Effector memory CD4-positive, alpha-beta T cell (primary cell): ENCODE data around the gene VPS37B.

Experiments
- DNase-seq, 3 donors: peaks; one replicate each; pipeline ENCODE4 v3.0.0-alpha.2; 2020
- H3K27ac ChIP-seq: 2 replicates; pipeline ENCODE4 v1.7.0; 2013; ENCODE audit warnings: mild to moderate bottlenecking, low read length, moderate library complexity; ENCODE audit not compliant: insufficient read depth, poor library complexity, severe bottlenecking
- H3K27me3 ChIP-seq: replicated peaks from 2 replicates; pipeline ENCODE4 v1.7.0; 2013; ENCODE audit warnings: mild to moderate bottlenecking, low read length; ENCODE audit not compliant: insufficient read depth, control insufficient read depth, poor library complexity, severe bottlenecking
- H3K36me3 ChIP-seq: 2 replicates; pipeline ENCODE4 v1.7.0; 2013; ENCODE audit warnings: mild to moderate bottlenecking, low read length, moderate library complexity; ENCODE audit not compliant: control insufficient read depth, insufficient read depth
- H3K4me1 ChIP-seq: 2 replicates; pipeline ENCODE4 v1.7.0; 2013; ENCODE audit warnings: low read length, mild to moderate bottlenecking; ENCODE audit not compliant: control insufficient read depth, insufficient read depth, poor library complexity, severe bottlenecking
- H3K4me3 ChIP-seq: 2 replicates; pipeline ENCODE4 v1.7.0; 2013; ENCODE audit warnings: low read length, low read depth, mild to moderate bottlenecking; ENCODE audit not compliant: insufficient read depth, poor library complexity, severe bottlenecking
- H3K9me3 ChIP-seq: 2 replicates; pipeline ENCODE4 v1.7.0; 2013; ENCODE audit warnings: mild to moderate bottlenecking, low read length, moderate library complexity; ENCODE audit not compliant: control insufficient read depth

VPS37B gene

GRCh38 chr12:122853582-122854245 is 42.2 kb downstream of the VPS37B start:
- Histone ChIP-seq H3K4me3 (no peak overlapping the region), H3K9me3 (no peaks in the 10 kb centered on the region), H3K36me3 (peaks cover 22% of the 10 kb centered on the region), H3K4me1 (no peaks in the 10 kb centered on the region), H3K27me3 (no peaks in the 10 kb centered on the region), H3K27ac (no peak overlapping the region)
- DNase-seq: no peak

- Histone ChIP-seq H3K4me3 (no peak overlapping the region), H3K27me3 (no peaks in the 10 kb centered on the region), H3K27ac (no peak overlapping the region), H3K9me3 (no peaks in the 10 kb centered on the region), H3K36me3 (peaks cover 19% of the 10 kb centered on the region), H3K4me1 (no peaks in the 10 kb centered on the region)
- no peak for DNase-seq
Observed at GRCh38 chr12:122852336-122853275, 43.3 kb downstream of the VPS37B start.

- Histone ChIP-seq H3K27me3 (no peaks in the 10 kb centered on the region), H3K36me3 (peaks cover 19% of the 10 kb centered on the region), H3K4me3 (no peak overlapping the region), H3K27ac (no peak overlapping the region), H3K9me3 (no peaks in the 10 kb centered on the region), H3K4me1 (no peaks in the 10 kb centered on the region)
- no peak for DNase-seq
Observed at GRCh38 chr12:122851820-122852219, 44.1 kb downstream of the VPS37B start.

- no peaks in the 10 kb centered on the region for H3K4me1 ChIP-seq
- no peak overlapping the region for H3K4me3 ChIP-seq
- H3K27me3 ChIP-seq: no peaks in the 10 kb centered on the region
- H3K9me3 ChIP-seq: no peaks in the 10 kb centered on the region
- no peak for DNase-seq
- H3K27ac ChIP-seq: no peak overlapping the region
- peaks cover 11% of the 10 kb centered on the region for H3K36me3 ChIP-seq
Observed at GRCh38 chr12:122850695-122851350, 45.1 kb downstream of the VPS37B start.

- no peaks in the 10 kb centered on the region for H3K27me3 ChIP-seq
- H3K27ac ChIP-seq: no peak overlapping the region
- H3K4me3 ChIP-seq: no peak overlapping the region
- peaks cover 5% of the 10 kb centered on the region for H3K36me3 ChIP-seq
- H3K9me3 ChIP-seq: no peaks in the 10 kb centered on the region
- DNase-seq: no peak
- H3K4me1 ChIP-seq: no peaks in the 10 kb centered on the region
Observed at GRCh38 chr12:122850048-122850445, 45.9 kb downstream of the VPS37B start.

GRCh38 chr12:122849352-122850047 is 46.4 kb downstream of the VPS37B start:
- Histone ChIP-seq H3K9me3 (no peaks in the 10 kb centered on the region), H3K4me3 (no peak overlapping the region), H3K36me3 (peaks cover 5% of the 10 kb centered on the region), H3K27ac (no peak overlapping the region), H3K27me3 (no peaks in the 10 kb centered on the region), H3K4me1 (no peaks in the 10 kb centered on the region)
- no peak for DNase-seq

- peaks cover 5% of the 10 kb centered on the region for H3K36me3 ChIP-seq
- H3K4me1 ChIP-seq: no peaks in the 10 kb centered on the region
- H3K9me3 ChIP-seq: no peaks in the 10 kb centered on the region
- no peak for DNase-seq
- H3K4me3 ChIP-seq: no peak overlapping the region
- H3K27me3 ChIP-seq: no peaks in the 10 kb centered on the region
- H3K27ac ChIP-seq: no peak overlapping the region
Observed at GRCh38 chr12:122848471-122849351, 47.2 kb downstream of the VPS37B start.

GRCh38 chr12:122847921-122848421 is 48.0 kb downstream of the VPS37B start:
- Histone ChIP-seq H3K36me3 (peaks cover 5% of the 10 kb centered on the region), H3K4me3 (no peak overlapping the region), H3K27me3 (no peaks in the 10 kb centered on the region), H3K27ac (no peak overlapping the region), H3K4me1 (no peaks in the 10 kb centered on the region), H3K9me3 (no peaks in the 10 kb centered on the region)
- no peak for DNase-seq

GRCh38 chr12:122847516-122847836 is 48.4 kb downstream of the VPS37B start:
- Histone ChIP-seq H3K4me1 (no peaks in the 10 kb centered on the region), H3K27ac (no peak overlapping the region), H3K36me3 (peaks cover 5% of the 10 kb centered on the region), H3K27me3 (no peaks in the 10 kb centered on the region), H3K4me3 (no peak overlapping the region), H3K9me3 (no peaks in the 10 kb centered on the region)
- no peak for DNase-seq
